ENCODE data around the gene EIF2D. TPM values are rescaled to one million over a fixed set of nuclear protein-coding genes. Genes with fewer than 3 reads are reported as not detected.

Gene EIF2D
- total RNA-seq, 1 donor from 2014 or later, result 29.2 TPM

GRCh38 chr1:206609229-206609991 lies 2.9 kb downstream of the EIF2D start:
- intact Hi-C loops (cut with micrococcal nuclease), result no loop called here
- Histone ChIP-seq H3K27me3 (ENCODE audit: low read depth) (no peaks in the 10 kb centered on the region), H3K4me3 (no peak overlapping the region), H3K9me3 (replicated peaks) (no peaks in the 10 kb centered on the region), H3K36me3 (peaks cover 65% of the 10 kb centered on the region), H3K27ac (replicated peaks) (no peak overlapping the region), H3K4me1 (peaks cover 13% of the 10 kb centered on the region)
- DNase-seq, result no peak
- TF ChIP-seq, protein P1, sequence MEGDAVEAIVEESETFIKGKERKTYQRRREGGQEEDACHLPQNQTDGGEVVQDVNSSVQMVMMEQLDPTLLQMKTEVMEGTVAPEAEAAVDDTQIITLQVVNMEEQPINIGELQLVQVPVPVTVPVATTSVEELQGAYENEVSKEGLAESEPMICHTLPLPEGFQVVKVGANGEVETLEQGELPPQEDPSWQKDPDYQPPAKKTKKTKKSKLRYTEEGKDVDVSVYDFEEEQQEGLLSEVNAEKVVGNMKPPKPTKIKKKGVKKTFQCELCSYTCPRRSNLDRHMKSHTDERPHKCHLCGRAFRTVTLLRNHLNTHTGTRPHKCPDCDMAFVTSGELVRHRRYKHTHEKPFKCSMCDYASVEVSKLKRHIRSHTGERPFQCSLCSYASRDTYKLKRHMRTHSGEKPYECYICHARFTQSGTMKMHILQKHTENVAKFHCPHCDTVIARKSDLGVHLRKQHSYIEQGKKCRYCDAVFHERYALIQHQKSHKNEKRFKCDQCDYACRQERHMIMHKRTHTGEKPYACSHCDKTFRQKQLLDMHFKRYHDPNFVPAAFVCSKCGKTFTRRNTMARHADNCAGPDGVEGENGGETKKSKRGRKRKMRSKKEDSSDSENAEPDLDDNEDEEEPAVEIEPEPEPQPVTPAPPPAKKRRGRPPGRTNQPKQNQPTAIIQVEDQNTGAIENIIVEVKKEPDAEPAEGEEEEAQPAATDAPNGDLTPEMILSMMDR (IDR thresholded peaks at IDR 0.05; ENCODE audit: borderline replicate concordance), result no peak

DNA sequence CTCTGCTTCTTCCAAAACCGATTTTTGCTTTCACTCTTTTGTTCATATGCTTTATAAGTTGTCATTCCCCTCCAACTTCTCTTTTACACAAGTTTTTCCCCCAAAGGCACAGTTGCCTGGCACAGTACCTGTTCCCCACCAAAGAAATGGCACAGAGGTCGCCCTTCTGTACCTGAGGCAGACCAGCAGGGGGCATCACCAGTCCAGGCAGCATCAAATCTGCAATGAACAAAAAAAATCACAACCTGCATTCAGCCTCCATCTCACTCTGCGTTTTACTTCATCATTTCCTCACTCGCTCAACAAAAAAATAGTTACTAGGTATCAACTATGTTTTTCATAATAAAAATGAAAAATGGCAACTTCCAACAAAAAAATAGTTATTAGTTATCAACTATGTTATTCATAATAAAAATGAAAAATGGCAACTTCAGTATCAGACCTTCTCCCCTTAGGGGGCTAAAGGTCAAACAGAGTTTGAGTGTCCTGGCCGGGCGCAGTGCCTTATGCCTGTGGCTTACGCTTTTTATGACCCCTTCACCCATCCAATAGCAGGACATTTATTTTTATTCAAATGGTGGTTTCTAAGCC lies 4.1 kb downstream of the EIF2D start:
- no peak overlapping the region for H3K4me3 ChIP-seq
- no peaks in the 10 kb centered on the region for H3K9me3 ChIP-seq (replicated peaks)
- TF ChIP-seq, protein P1 (IDR thresholded peaks at IDR 0.05; ENCODE audit: borderline replicate concordance), result peak; percentile 73
- peaks cover 77% of the 10 kb centered on the region for H3K36me3 ChIP-seq
- H3K27me3 ChIP-seq (ENCODE audit: low read depth), result no peaks in the 10 kb centered on the region
- H3K4me1 ChIP-seq, result peaks cover 13% of the 10 kb centered on the region
- DNase-seq, result no peak
- H3K27ac ChIP-seq (replicated peaks), result no peak overlapping the region
- intact Hi-C loops (cut with micrococcal nuclease), result no loop called here

DNA sequence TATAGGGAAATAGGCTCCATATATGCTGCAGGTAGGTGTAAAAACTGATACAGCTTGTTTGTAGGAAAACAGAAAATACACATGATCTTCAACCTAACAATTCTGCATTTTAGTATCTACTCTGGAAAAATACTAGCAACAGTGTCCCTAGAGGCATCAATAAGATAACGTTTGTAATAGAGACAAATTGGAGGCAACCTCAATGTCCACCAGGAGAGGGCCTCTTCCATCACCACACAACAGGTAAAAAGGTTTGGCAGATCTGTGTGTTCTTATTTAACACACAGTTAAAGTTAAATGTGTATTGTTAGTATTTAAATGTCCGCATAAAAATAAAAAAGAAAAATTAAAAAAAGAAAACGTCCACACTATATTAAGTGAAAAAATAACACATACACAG lies 5.4 kb downstream of the EIF2D start:
- intact Hi-C loops (cut with micrococcal nuclease), result no loop called here
- H3K27me3 ChIP-seq (ENCODE audit: low read depth), result no peaks in the 10 kb centered on the region
- no peak for DNase-seq
- H3K9me3 ChIP-seq (replicated peaks), result no peaks in the 10 kb centered on the region
- TF ChIP-seq, protein P1 (IDR thresholded peaks at IDR 0.05; ENCODE audit: borderline replicate concordance), result peak; percentile 24
- peaks cover 90% of the 10 kb centered on the region for H3K36me3 ChIP-seq
- peaks cover 10% of the 10 kb centered on the region for H3K4me1 ChIP-seq
- H3K4me3 ChIP-seq, result no peak overlapping the region
- no peak overlapping the region for H3K27ac ChIP-seq (replicated peaks)

- Histone ChIP-seq H3K27ac (replicated peaks) (no peak overlapping the region), H3K27me3 (ENCODE audit: low read depth) (no peaks in the 10 kb centered on the region), H3K4me3 (no peak overlapping the region), H3K36me3 (peaks cover 99% of the 10 kb centered on the region), H3K9me3 (replicated peaks) (no peaks in the 10 kb centered on the region), H3K4me1 (no peaks in the 10 kb centered on the region)
- DNase-seq, result no peak
- TF ChIP-seq, protein P1 (IDR thresholded peaks at IDR 0.05; ENCODE audit: borderline replicate concordance), result no peak
- intact Hi-C loops (cut with micrococcal nuclease), result no loop called here
Observed at GRCh38 chr1:206604861-206605260, 7.4 kb downstream of the EIF2D start.

- no peaks in the 10 kb centered on the region for H3K4me1 ChIP-seq
- DNase-seq, result no peak
- H3K27ac ChIP-seq (replicated peaks), result no peak overlapping the region
- no peaks in the 10 kb centered on the region for H3K9me3 ChIP-seq (replicated peaks)
- peaks cover 100% of the 10 kb centered on the region for H3K36me3 ChIP-seq
- H3K4me3 ChIP-seq, result no peak overlapping the region
- intact Hi-C loops (cut with micrococcal nuclease), result no loop called here
- H3K27me3 ChIP-seq (ENCODE audit: low read depth), result no peaks in the 10 kb centered on the region
- TF ChIP-seq, protein P1 (IDR thresholded peaks at IDR 0.05; ENCODE audit: borderline replicate concordance), result no peak
Observed at GRCh38 chr1:206600527-206600926, 11.7 kb downstream of the EIF2D start.

Data from left ventricle myocardium inferior (tissue), 1 donor.